GM12878 (cell line): ENCODE results near the gene DNAH9. TPM values are rescaled to one million over a fixed set of nuclear protein-coding genes. Genes with fewer than 3 reads are reported as not detected.

ENCODE experiments used
- ATAC-seq: fragments of 200-7000 bp; cut with Tn5 transposase; 3 replicates; pipeline ENCODE4 v1.9.1; 2020; ENCODE audit warnings: mild to moderate bottlenecking, moderate library complexity
- BruUV-seq: library from RNA; stranded (reverse); fragments of 400-500 nt; replicated peaks from 2 replicates; lab custom pipeline; 2021; lab: Mats Ljungman, UMichigan
- CTCF ChIA-PET: fragments of 300-600 bp; sonication (Branson Sonifier 250); formaldehyde crosslinking; extraction: SDS; loops from one replicate; lab custom pipeline; 2021; ENCODE audit warnings: inconsistent platforms; lab: Yijun Ruan, JAX
- POLR2A ChIA-PET: fragments of 350-600 bp; formaldehyde crosslinking; extraction: SDS; loops from one replicate; lab custom pipeline; 2021; ENCODE audit warnings: inconsistent platforms; lab: Charles Lee
- RAD21 ChIA-PET: fragments of 300-600 bp; sonication (Branson Sonifier 250); formaldehyde crosslinking; loops from one replicate; lab custom pipeline; 2023; ENCODE audit warnings: antibody characterized with exemption; ENCODE audit not compliant: unreplicated experiment; lab: Charles Lee
- SMC1A ChIA-PET: fragments of 300-600 bp; sonication (Branson Sonifier 250); formaldehyde crosslinking; loops from one replicate; lab custom pipeline; 2023; ENCODE audit not compliant: unreplicated experiment, uncharacterized antibody; lab: Charles Lee
- DNase-seq: peaks from one replicate; pipeline ENCODE4 v3.0.0-alpha.2; 2011; ENCODE audit warnings: low read depth, low spot score
- FAIRE-seq: peaks from 3 replicates; lab custom pipeline; 2011; peaks lifted over from hg19 to GRCh38; lab: Jason Lieb, UNC
- H2AFZ ChIP-seq: 2 replicates; pipeline ENCODE4 v1.6.0; 2011; ENCODE audit warnings: low read depth, low read length, control low read depth; ENCODE audit not compliant: control insufficient read depth
- H3K27ac ChIP-seq: 2 replicates; pipeline ENCODE4 v1.5.1; 2011; ENCODE audit warnings: control low read depth; ENCODE audit not compliant: control insufficient read depth, insufficient read depth
- H3K27me3 ChIP-seq, 2 experiments: replicated peaks in 1 of 2; 2 replicates each; pipeline versions ENCODE4 v1.6.0 to v1.6.1; 2011; ENCODE audit warnings: low read length in 1 of 2; ENCODE audit not compliant: control insufficient read depth in 2 of 2, insufficient read depth in 2 of 2
- H3K36me3 ChIP-seq, 2 experiments: 2 replicates each; pipeline ENCODE4 v1.5.1; 2011; ENCODE audit warnings: low read length in 1 of 2; ENCODE audit not compliant: control insufficient read depth in 2 of 2, insufficient read depth in 2 of 2
- H3K4me1 ChIP-seq: 2 replicates; pipeline ENCODE4 v1.6.1; 2011; ENCODE audit warnings: mild to moderate bottlenecking, low read length, moderate library complexity, mixed read lengths; ENCODE audit not compliant: control insufficient read depth, insufficient read depth
- H3K4me2 ChIP-seq: 2 replicates; pipeline ENCODE4 v1.6.0; 2011; ENCODE audit warnings: control low read depth; ENCODE audit not compliant: control insufficient read depth, insufficient read depth
- H3K4me3 ChIP-seq: fragments of 200-600 bp; sonication (generic); 2 replicates; pipeline ENCODE4 v1.5.1; 2016
- H3K79me2 ChIP-seq: 2 replicates; pipeline ENCODE4 v1.6.0; 2011; ENCODE audit warnings: low read length; ENCODE audit not compliant: control insufficient read depth, insufficient read depth
- H3K9ac ChIP-seq: 2 replicates; pipeline ENCODE4 v1.8.0; 2011; ENCODE audit warnings: low read length, control low read depth, mixed read lengths; ENCODE audit not compliant: control insufficient read depth, insufficient read depth
- H3K9me3 ChIP-seq: replicated peaks from 3 replicates; pipeline ENCODE4 v1.5.1; 2011; ENCODE audit warnings: mild to moderate bottlenecking, low read length; ENCODE audit not compliant: control insufficient read depth, insufficient read depth
- H4K20me1 ChIP-seq: 2 replicates; pipeline ENCODE4 v1.6.0; 2011; ENCODE audit not compliant: control insufficient read depth, insufficient read depth
- ASH2L ChIP-seq: fragments of 300-600, 200-600 bp; sonication (generic); IDR thresholded peaks from 2 replicates; pipeline ENCODE4 v1.6.1; 2017; ENCODE audit warnings: low read depth, mild to moderate bottlenecking, borderline replicate concordance
- CHD2 ChIP-seq: IDR thresholded peaks from 2 replicates; pipeline ENCODE4 v1.6.1; 2011; ENCODE audit warnings: low read depth, low read length, improper control_type of control experiment, borderline replicate concordance
- ESRRA ChIP-seq: IDR thresholded peaks from 2 replicates; pipeline ENCODE4 v1.6.1; 2012; ENCODE audit warnings: mild to moderate bottlenecking, low read length, improper control_type of control experiment
- FOXM1 ChIP-seq: IDR thresholded peaks from 2 replicates; pipeline ENCODE4 v1.6.1; 2012; ENCODE audit warnings: low read depth, mild to moderate bottlenecking, inconsistent platforms, low read length, moderate library complexity
- KDM1A ChIP-seq: fragments of 200-600 bp; sonication (generic); IDR thresholded peaks from 2 replicates; pipeline ENCODE4 v1.6.1; 2016; ENCODE audit warnings: borderline replicate concordance
- MEF2A ChIP-seq: IDR thresholded peaks from 2 replicates; pipeline ENCODE4 v1.6.1; 2011; ENCODE audit warnings: low read depth, mild to moderate bottlenecking, low read length, moderate library complexity; ENCODE audit not compliant: insufficient read depth
- NBN ChIP-seq: fragments of 450-650 bp; IDR thresholded peaks from 2 replicates; pipeline ENCODE4 v1.6.1; 2016
- NFIC ChIP-seq: IDR thresholded peaks from 2 replicates; pipeline ENCODE4 v1.6.1; 2012; ENCODE audit warnings: low read depth, mild to moderate bottlenecking, inconsistent platforms, low read length, moderate library complexity
- RUNX3 ChIP-seq: IDR thresholded peaks from 2 replicates; pipeline ENCODE4 v1.6.1; 2012; ENCODE audit warnings: low read length, inconsistent platforms
- SMARCA5 ChIP-seq: fragments of 450-650 bp; IDR thresholded peaks from 2 replicates; pipeline ENCODE4 v1.6.1; 2017; ENCODE audit warnings: mild to moderate bottlenecking
- TAF1 ChIP-seq: IDR thresholded peaks from 2 replicates; pipeline ENCODE4 v1.6.1; 2011; ENCODE audit warnings: mild to moderate bottlenecking, low read depth, low read length, borderline replicate concordance
- YBX1 ChIP-seq: fragments of 450-650 bp; IDR thresholded peaks from 2 replicates; pipeline ENCODE4 v1.6.1; 2016; ENCODE audit warnings: antibody characterized with exemption
- ZNF217 ChIP-seq: fragments of 450-650 bp; IDR thresholded peaks from 2 replicates; pipeline ENCODE4 v1.6.1; 2017; ENCODE audit warnings: antibody characterized with exemption, mild to moderate bottlenecking
- WGBS: methylation state at CpG from one replicate; pipeline ENCODE4 v1.1.6; 2016; ENCODE audit warnings: low lambda C conversion rate; ENCODE audit not compliant: insufficient replicate concordance, insufficient coverage; ENCODE audit errors: missing lambda C conversion rate; 5-methylcytosine and 5-hydroxymethylcytosine counted together
- in situ Hi-C: fragments of 300-500 bp; cut with MboI; formaldehyde crosslinking; loops from 9 replicates; pipeline ENCODE4 v1.14.3; 2018; ENCODE audit warnings: mixed read lengths
- intact Hi-C: fragments of 100-400 bp; cut with micrococcal nuclease; formaldehyde crosslinking; loops from one replicate; pipeline ENCODE4 v1.14.2; 2022; ENCODE audit not compliant: unreplicated experiment
- polyA plus RNA-seq, 11 experiments: library from polyadenylated mRNA; depleted of rRNA in 4 of 11; unstranded in 6 of 11; stranded (reverse) in 5 of 11; fragments of >200 nt; fragmentation: Nextera tagmentation in 4 of 11; fragmentation: Illumina TruSeq in 1 of 11; extraction: Ambion mirVana in 4 of 11; extraction: Trizol in 1 of 11; gene quantifications; 1 replicate in 1 of 11; 2 replicates in 10 of 11; pipeline versions ENCODE4 v1.2.1 to v1.2.3, GENCODE V29; 2011 to 2016; ENCODE audit warnings: inconsistent platforms in 2 of 11, missing spikeins in 2 of 11, low read depth in 1 of 11
- total RNA-seq, 4 experiments: library from RNA; depleted of rRNA in 3 of 4; stranded (reverse); fragments of >200 nt in 3 of 4; fragmentation: Illumina TruSeq in 1 of 4; extraction: Trizol in 1 of 4; gene quantifications; 2 replicates each; pipeline versions ENCODE4 v1.2.1 to v1.2.3, GENCODE V29; 2013 to 2021
- TF ChIP-seq, protein P1 (sequence below): fragments of 450-650 bp; IDR thresholded peaks from 2 replicates; pipeline ENCODE4 v1.6.1; 2017; ENCODE audit warnings: borderline replicate concordance
- TF ChIP-seq, protein P2 (sequence below): fragments of 450-650 bp; IDR thresholded peaks from 2 replicates; pipeline ENCODE4 v1.6.1; 2017; ENCODE audit warnings: mild to moderate bottlenecking, low read depth, inconsistent platforms; ENCODE audit not compliant: poor library complexity, severe bottlenecking

DNAH9 gene
- total and polyA plus RNA-seq, 10 of the 15 experiments (the other 5 are each of a cell fraction or from before 2014, with no cell fraction given), result 0.10 to 0.40 (median 0.19) TPM; not detected in 7

DNA sequence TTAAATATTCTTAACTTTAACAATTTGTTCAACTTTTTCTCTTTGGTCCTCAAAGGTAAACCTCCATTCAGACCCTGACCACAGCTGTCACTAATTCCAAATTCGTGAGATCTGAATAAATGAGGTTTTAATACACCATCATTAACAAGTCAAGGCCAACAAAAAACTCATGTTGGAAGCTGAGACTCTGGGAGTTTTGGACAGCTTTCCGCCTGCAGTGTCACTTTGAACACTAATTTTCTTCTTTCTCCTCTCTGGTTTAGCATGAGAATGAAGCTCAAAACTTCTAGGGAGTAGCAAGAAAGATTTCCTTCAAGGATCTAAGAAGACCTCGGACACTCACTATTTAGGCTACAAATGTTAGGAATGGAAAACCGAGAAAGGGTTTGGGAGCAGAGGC is 32.7 kb upstream of the DNAH9 start:
- intact Hi-C loops, result no loop called here
- no peak overlapping the region for H3K4me2 ChIP-seq
- no peak overlapping the region for H3K9ac ChIP-seq
- ChIA-PET CTCF (no interaction called here), SMC1A (no interaction called here), RAD21 (no interaction called here)
- ATAC-seq (no peak), FAIRE-seq (no peak)
- H3K79me2 ChIP-seq, result no peaks in the 10 kb centered on the region
- H3K9me3 ChIP-seq, result no peaks in the 10 kb centered on the region; the same call in 2 of the 3 replicates
- in situ Hi-C loops, result no loop called here
- no TSS peak for BruUV-seq
- no peaks in the 10 kb centered on the region for H3K36me3 ChIP-seq
- no peak overlapping the region for H3K27ac ChIP-seq
- H4K20me1 ChIP-seq, result no peaks in the 10 kb centered on the region
- no peak overlapping the region for H3K4me3 ChIP-seq
- H2AFZ ChIP-seq, result no peak overlapping the region
- TF ChIP-seq FOXM1, result no peak
- TF ChIP-seq SMARCA5, result no peak
- TF ChIP-seq, protein P1, sequence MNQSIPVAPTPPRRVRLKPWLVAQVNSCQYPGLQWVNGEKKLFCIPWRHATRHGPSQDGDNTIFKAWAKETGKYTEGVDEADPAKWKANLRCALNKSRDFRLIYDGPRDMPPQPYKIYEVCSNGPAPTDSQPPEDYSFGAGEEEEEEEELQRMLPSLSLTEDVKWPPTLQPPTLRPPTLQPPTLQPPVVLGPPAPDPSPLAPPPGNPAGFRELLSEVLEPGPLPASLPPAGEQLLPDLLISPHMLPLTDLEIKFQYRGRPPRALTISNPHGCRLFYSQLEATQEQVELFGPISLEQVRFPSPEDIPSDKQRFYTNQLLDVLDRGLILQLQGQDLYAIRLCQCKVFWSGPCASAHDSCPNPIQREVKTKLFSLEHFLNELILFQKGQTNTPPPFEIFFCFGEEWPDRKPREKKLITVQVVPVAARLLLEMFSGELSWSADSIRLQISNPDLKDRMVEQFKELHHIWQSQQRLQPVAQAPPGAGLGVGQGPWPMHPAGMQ, result no peak
- TF ChIP-seq YBX1, result no peak
- no peak for TF ChIP-seq TAF1
- TF ChIP-seq, protein P2, sequence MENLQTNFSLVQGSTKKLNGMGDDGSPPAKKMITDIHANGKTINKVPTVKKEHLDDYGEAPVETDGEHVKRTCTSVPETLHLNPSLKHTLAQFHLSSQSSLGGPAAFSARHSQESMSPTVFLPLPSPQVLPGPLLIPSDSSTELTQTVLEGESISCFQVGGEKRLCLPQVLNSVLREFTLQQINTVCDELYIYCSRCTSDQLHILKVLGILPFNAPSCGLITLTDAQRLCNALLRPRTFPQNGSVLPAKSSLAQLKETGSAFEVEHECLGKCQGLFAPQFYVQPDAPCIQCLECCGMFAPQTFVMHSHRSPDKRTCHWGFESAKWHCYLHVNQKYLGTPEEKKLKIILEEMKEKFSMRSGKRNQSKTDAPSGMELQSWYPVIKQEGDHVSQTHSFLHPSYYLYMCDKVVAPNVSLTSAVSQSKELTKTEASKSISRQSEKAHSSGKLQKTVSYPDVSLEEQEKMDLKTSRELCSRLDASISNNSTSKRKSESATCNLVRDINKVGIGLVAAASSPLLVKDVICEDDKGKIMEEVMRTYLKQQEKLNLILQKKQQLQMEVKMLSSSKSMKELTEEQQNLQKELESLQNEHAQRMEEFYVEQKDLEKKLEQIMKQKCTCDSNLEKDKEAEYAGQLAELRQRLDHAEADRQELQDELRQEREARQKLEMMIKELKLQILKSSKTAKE, result no peak
- no peak for TF ChIP-seq RUNX3
- no peak for TF ChIP-seq ESRRA
- TF ChIP-seq CHD2, result no peak
- TF ChIP-seq ASH2L, result no peak
- no peak for TF ChIP-seq ZNF217
- no peak for TF ChIP-seq MEF2A
- TF ChIP-seq NFIC, result no peak
- no peak for TF ChIP-seq NBN
- no peak for TF ChIP-seq KDM1A
- TF ChIP-seq, all 136 proteins: peak for 0
- no peak for DNase-seq
- POLR2A ChIA-PET, result no interaction called here
- WGBS, result 0% methylated on average over 4 of the region's 4 CpGs
- H3K4me1 ChIP-seq, result no peaks in the 10 kb centered on the region
- H3K27me3 ChIP-seq, result no peaks in the 10 kb centered on the region
